Lower leg skin (tissue), 4 donors: ENCODE data around the gene KLHDC10. TPM values are rescaled to one million over a fixed set of nuclear protein-coding genes. Genes with fewer than 3 reads are reported as not detected.
"Not testable (repeated sequence)": the region's sequence is repeated elsewhere in the genome, so short reads cannot be mapped to it uniquely, and the experiment has no call there.

Experiments
- DNase-seq, 2 donors: peaks; one replicate each; pipeline ENCODE4 v3.0.0-alpha.2; 2019; ENCODE audit warnings: low spot score in 2 of 2
- H3K4me3 ChIP-seq: fragments of 200-600 bp; sonication (generic); 2 replicates; pipeline ENCODE4 v1.5.1; 2017; ENCODE audit warnings: mild to moderate bottlenecking, low read depth; ENCODE audit not compliant: poor library complexity, severe bottlenecking
- CTCF ChIP-seq, 3 donors: fragments of 450-650 bp; IDR thresholded peaks; one replicate each; pipeline ENCODE4 v1.5.1; 2016; ENCODE audit warnings: antibody characterized with exemption in 3 of 3, mild to moderate bottlenecking in 3 of 3, moderate library complexity in 2 of 3
- POLR2A ChIP-seq, 2 donors: fragments of 450-650 bp; IDR thresholded peaks; one replicate each; pipeline ENCODE4 v1.6.1; 2016 to 2017; ENCODE audit warnings: antibody characterized with exemption in 2 of 2, mild to moderate bottlenecking in 1 of 2, moderate library complexity in 1 of 2
- WGBS, 2 donors: methylation state at CpG; one replicate each; pipeline ENCODE4 v1.1.5; 2018; 5-methylcytosine and 5-hydroxymethylcytosine counted together
- intact Hi-C: fragments of 100-400 bp; cut with DNase I; formaldehyde crosslinking; loops from one replicate; pipeline ENCODE4 v1.15.0; 2023; ENCODE audit warnings: low total_unique reads
- total RNA-seq, 4 donors: library from RNA; depleted of rRNA; stranded (reverse); fragments of >200 nt; gene quantifications; one replicate each; pipeline ENCODE4 v1.1.0, GENCODE V29; 2016

KLHDC10 gene
- total RNA-seq, 4 donors from 2014 or later, result 13.5 to 27.4 (median 21.3) TPM

GRCh38 chr7:130112093-130112492 lies 41.8 kb downstream of the KLHDC10 start:
- TF ChIP-seq POLR2A (IDR thresholded peaks at IDR 0.05) (no peak), CTCF (IDR thresholded peaks at IDR 0.05) (no peak)
- intact Hi-C loops, result no loop called here
- no peak for DNase-seq
- 74 to 86% methylated on average over 2 of the region's 2 CpGs for WGBS, 2 donors
- H3K4me3 ChIP-seq, result no peak overlapping the region

- H3K4me3 ChIP-seq, result no peak overlapping the region
- 92 to 95% methylated on average over 4 of the region's 4 CpGs for WGBS, 2 donors
- DNase-seq, result no peak
- intact Hi-C loops, result no loop called here
- no peak for TF ChIP-seq CTCF (IDR thresholded peaks at IDR 0.05)
- no peak for TF ChIP-seq POLR2A (IDR thresholded peaks at IDR 0.05)
Observed at GRCh38 chr7:130112662-130113425, 42.5 kb downstream of the KLHDC10 start.

GRCh38 chr7:130113426-130113805 lies 43.1 kb downstream of the KLHDC10 start:
- H3K4me3 ChIP-seq, intact Hi-C loops, DNase-seq: not testable (repeated sequence)
- WGBS, 2 donors, result 95 to 98% methylated on average over 5 of the region's 5 CpGs

- intact Hi-C loops, result no loop called here
- TF ChIP-seq POLR2A (IDR thresholded peaks at IDR 0.05), result no peak
- no peak for TF ChIP-seq CTCF (IDR thresholded peaks at IDR 0.05)
- WGBS, 2 donors, result 73 to 84% methylated on average over 4 of the region's 4 CpGs
- DNase-seq, result no peak
- no peak overlapping the region for H3K4me3 ChIP-seq
Observed at GRCh38 chr7:130113887-130114286, 43.6 kb downstream of the KLHDC10 start.

- no peak for DNase-seq
- intact Hi-C loops, result no loop called here
- TF ChIP-seq CTCF (IDR thresholded peaks at IDR 0.05) (no peak), POLR2A (IDR thresholded peaks at IDR 0.05) (no peak)
- no peak overlapping the region for H3K4me3 ChIP-seq
Observed at GRCh38 chr7:130114374-130114773, 44.0 kb downstream of the KLHDC10 start.

- TF ChIP-seq CTCF (IDR thresholded peaks at IDR 0.05), result no peak
- TF ChIP-seq POLR2A (IDR thresholded peaks at IDR 0.05), result no peak
- intact Hi-C loops, result no loop called here
- H3K4me3 ChIP-seq, result no peak overlapping the region
- DNase-seq, result no peak
- WGBS, 2 donors, result 78 to 79% methylated on average over 2 of the region's 2 CpGs
Observed at GRCh38 chr7:130114776-130115175, 44.4 kb downstream of the KLHDC10 start.
